HG03103 (cell line): ENCODE data around the gene MIPEP.
"Not testable (repeated sequence)": the region's sequence is repeated elsewhere in the genome, so short reads cannot be mapped to it uniquely, and the experiment has no call there.

Experiments used
- ATAC-seq: cut with Tn5 transposase; IDR thresholded peaks from one replicate; pipeline ENCODE4 v1.9.1; 2021; ENCODE audit warnings: low read depth; ENCODE audit not compliant: unreplicated experiment

The MIPEP gene

DNA sequence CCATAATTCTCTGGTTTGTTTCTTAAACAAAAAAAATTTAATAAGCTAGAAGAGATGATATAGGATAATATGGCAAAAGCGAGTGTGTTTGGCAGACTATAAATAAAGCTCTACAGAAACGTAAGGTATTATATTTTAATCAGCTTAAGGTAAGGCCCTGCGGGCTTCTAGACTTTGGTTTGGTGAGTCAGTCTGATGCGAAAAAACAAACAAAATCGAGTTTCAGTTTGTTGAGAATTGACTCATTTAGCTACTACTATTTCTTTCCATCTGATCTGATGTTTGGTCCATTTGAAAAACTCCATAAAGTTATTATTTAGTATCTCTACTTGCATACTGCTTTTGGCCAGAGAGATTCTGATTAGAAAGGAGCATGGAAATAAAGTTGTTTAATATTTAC is 138.0 kb downstream of the MIPEP start:
- ATAC-seq = peak; percentile 38

DNA sequence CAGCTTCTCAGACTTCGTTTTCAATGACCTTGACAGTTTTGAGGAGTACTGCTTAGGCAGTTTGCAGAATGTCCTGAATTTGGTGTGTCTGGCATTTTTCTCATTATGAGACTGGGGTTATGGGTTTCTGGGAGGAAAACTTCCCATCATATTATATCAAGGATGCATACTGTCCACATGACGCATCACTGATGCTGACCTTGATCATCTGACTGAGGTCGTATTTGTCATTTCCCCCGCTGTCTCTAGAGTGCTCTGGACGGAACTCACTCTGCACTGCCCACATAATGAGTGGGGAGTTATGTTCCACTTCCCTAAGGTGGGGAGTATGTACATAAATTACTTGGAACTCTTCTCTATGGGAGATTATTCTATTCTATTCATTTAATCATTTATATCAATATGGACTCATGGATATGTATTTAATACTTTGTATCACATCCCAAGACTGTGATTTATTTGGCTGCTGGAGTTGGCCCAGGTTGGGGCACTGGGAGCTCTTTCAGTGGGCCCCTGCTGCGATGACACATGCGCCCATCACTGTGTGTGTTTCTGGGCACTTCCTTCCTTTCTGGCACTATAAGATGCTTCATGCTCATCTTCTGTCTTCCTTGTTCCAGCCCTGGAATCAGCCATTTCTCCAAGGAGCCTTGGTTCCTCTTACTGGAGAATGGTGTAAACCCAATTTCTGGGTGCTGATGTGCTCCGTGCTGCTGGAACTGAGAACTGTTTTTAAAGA is 138.6 kb downstream of the MIPEP start:
- ATAC-seq = no peak

DNA sequence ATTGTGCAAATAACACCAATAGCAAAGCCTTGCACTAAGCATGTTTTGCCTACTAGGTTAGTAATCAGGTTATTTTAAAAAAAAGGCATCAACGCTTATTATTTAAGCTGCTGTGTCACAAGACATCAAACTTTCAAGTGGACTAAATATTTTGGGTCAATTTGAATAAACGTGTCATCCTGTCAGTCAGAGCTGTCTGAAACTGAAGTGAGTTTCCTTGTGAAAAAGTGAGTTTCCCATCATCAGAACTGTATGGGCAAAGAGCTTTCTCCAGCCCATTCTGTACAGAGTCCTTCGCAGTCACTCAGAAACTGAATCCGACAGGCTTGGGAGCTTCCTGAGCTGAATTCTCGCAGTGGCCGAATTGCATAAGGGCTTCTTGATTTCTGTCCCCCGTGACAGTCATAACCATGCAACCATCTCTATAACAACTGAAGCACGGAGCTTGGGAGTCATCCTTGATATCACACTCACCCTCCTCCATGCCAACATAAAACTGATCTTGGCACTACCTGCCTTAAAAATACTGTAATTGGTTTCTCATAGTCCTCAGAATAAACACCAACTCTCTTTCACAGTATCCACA is 139.8 kb downstream of the MIPEP start:
- no peak for ATAC-seq

DNA sequence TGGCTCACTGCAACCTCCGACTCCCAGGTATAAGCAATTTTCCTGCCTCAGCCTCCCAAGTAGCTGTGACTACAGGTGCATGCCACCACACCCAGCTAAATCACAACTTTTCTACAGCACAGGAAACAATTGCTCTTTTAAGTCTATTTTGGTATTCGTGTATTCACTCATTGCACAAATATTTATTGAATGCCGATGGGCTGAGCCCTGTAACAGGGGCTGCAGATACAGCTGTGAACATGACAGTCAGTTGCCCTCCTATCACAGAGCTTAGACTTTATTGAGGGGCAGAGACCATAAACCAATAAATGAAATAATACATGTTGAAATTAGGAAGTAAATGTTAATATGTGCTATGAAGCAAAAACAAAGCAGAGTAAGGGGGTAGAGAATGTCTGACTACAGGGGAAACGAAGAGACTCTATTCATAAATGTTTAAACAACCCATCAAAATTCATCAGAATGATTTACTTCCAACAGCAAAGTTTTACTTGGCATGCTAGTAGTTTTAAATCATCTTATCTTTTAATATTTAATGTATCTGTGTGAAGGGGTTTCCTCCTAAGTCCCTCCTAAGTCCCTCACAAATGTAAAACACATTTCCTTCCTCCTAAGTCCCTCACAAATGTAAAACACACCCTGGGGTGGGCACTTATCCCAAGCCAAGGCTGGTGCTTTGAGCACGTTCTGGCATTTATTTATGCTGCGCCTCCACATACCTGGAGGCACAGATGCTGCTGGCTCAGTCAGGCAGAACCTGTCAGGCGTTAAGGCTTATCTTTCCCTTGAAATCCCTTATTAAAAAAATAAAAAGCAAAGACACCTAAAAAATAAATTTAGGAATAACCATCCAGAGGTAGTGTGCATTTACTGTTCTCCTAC is 140.8 kb downstream of the MIPEP start:
- no peak for ATAC-seq

DNA sequence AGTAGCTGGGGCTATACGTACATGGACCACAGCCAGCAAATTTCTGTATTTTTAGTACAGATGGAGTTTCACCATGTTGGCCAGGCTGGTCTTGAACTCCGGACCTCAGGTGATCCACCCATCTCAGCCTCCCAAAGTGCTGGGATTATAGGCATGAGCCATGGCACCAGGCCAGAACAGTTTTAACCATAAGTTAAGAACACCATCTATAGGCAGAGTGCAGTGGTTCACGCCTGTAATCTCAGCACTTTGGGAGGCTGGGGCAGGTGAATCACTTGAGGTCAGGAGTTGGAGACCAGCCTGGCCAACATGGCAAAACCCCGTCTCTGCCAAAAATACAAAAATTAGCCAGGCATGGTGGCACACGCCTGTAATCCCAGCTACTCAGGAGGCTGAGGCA is 143.1 kb downstream of the MIPEP start:
- not testable (repeated sequence) for ATAC-seq

DNA sequence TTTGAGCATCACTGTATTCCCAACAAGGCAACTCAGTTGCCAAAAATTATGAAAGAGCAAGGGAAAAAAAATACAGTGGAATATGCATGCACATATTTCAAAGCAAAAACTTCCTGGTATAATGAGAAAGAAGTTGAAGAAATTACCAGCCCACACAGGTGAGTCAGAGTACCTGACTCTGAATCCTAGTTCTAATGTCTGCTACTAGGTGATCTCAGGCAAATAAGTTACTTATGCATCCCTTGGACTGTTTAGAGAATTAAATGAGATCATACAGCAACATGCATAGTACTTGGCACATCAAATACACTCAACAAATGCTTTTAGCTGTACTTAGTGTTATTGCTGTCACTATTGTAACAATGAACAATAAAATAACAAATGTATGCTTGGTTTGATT is 144.9 kb downstream of the MIPEP start:
- ATAC-seq = no peak

DNA sequence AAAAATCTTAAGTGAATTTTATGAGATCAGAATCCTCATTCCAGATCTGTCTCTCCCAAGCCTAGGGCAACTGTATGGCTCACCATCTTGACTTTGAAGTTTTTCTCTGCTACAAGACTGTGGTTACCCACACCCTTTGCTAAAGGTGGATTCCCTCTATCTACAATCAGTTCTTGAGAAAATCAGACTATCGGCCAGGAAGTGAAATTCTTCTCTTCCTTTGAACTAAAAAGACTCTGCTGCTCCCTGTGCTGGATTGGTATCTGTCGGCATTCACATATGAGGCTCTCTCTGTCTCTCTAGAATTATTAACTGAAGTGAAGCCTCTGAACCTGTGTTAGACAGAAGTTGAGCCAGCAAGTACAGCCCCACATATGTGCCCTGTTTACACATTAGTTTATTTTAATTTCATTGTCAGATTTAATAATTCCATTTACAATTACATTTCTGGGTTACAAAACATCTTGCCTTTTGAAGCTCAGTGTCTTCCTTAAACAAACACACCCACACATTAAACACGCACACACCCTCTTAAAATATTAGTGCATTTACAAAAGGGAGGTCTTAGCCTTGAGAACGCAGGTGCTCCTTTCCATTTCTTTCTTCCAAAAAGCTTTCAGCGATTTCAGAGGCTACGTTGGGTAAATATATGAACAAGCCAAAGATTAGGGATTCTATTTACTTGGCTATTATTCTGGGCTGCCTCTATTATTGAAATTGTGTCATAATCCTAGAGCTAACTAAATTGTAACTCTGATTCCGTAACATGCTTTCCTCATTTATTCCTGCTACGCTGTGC is 145.7 kb downstream of the MIPEP start:
- no peak for ATAC-seq

DNA sequence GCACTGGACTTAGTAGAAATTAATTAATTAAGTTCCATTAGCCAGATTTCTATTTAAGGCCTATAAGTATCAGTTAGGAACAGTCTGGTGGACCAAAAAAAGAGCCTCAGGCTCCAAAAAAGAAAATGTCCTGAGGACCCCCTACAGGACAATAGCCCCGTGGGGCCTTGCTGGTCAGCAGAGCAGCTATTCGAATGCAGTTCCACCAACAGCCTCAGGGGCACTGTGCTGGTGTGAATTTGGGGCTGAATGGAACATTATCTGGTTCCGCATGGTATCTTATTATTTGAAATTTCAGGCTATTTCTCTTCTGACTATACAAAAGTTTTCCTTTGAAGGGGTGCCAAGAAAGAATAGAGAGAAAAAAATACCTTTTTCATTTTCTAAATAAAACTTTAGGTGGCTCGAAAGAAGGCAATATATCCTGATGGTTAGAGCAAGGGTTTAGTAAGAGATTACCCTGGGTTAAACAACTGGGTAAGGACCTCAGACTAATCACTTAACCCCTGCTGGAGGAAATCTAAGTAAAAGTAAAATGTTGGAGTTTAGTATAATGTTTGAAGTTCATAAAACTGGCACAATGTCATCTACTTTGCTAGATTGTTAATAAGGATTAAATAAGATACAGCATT is 147.2 kb downstream of the MIPEP start:
- ATAC-seq = no peak

DNA sequence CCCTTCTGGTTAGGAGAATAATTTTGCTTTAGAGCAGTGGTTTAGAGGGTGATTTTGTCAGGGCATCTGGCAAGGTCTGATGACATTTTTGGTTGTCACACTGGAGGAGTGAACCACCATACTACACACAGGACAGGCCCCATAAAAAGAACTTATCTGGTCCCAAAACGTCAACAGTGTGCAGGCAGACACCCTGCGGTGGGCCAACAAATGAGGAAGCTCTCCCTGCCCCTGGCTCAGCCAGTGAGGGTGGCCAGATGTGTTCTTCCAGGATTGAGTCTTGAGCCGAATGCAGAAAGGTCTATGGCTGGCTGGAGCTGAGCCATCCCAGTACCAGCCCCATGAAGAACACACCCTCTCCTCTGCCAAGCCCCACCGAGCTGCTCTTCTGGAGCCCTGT is 149.2 kb downstream of the MIPEP start:
- no peak for ATAC-seq

DNA sequence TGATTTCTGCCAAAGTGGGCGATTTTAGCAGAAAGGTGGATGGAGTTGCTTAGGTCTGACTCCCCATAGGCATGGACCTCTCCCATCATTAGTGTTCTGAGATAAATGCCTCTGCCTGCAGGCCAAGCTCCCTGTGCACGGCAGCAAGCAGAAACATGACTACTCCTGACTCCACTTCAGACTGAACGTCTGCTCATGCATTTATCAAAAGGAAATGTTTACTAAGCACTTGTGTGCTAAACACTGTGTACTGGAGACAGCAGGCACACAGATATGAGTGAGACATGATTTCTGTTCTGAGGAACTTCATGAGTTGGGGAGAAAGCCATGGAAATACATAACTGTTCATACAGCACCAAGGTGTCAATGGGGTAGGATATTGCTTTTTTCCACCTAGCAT is 149.6 kb downstream of the MIPEP start:
- ATAC-seq = no peak

DNA sequence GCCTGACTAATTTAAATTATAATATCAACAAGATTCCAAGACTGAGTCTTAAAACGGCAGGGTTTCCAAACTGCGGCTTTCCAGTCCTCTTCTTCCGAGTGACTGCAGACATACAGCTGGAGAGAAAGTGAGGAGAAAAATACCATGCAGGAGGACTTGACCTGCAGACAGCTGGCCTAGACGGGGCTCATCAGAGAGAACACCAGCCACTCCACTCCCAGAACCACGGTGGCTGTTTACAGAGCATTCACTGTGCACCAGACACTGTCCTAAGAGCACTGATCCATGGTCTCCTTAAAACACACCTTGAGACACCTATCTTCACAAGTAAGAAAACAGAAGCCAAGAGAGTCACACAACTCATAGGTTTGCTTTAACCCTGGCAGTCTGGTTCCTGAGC is 152.7 kb downstream of the MIPEP start:
- no peak for ATAC-seq

DNA sequence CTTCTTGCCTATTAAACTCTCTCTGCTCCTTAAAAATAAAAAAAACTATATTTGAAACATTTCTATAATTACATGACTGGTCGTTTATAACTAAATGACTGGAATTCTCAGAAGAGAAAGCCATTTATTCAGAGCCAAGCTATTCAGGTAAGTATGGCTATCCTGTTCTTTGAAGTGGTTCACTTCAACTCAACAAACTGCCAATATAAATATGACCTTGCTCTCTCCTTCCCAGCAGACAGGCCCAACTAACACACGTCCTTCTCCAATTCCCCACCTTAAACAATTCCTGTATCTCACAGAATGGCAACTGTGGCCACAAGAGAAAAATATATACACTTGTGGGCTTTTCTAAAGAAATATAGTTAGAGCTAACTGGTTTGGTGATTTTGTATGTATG is 153.9 kb downstream of the MIPEP start:
- ATAC-seq = no peak

DNA sequence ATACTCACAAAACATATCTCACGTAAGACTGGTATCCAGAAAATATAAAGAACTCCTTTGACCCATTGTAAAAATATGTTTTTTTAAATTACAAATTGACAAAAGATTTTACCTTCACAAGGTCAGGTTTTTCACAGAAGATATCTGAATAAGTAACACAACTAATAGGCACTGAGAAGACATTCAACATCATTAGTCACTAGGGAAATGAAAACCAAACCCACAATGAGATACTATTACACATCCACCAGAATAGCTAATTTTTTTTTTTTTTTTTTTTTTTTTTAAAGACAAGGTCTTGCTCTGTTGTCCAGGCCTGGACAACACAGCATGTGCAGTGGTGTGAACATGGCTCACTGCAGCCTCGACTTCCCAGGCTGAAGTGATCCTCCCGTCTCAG is 157.5 kb downstream of the MIPEP start:
- no peak for ATAC-seq

DNA sequence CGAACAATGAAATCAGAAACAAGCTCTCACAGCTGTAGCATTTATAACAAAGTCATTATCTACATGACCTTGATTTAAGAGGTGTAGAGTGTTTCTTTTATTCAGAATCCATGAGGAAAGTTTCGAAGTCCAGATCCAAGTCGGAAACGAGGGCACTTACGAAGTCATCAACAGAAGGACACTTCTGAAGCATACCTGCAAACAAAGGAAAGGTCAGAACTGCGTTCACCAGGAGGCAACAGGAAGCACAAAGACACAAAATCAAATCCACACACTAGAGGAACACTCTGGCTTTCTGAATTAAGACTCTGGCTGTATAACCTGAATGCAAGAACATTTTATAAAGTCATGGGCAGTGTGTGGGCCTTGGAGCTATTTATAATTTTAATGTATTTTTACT is 158.9 kb downstream of the MIPEP start:
- no peak for ATAC-seq

DNA sequence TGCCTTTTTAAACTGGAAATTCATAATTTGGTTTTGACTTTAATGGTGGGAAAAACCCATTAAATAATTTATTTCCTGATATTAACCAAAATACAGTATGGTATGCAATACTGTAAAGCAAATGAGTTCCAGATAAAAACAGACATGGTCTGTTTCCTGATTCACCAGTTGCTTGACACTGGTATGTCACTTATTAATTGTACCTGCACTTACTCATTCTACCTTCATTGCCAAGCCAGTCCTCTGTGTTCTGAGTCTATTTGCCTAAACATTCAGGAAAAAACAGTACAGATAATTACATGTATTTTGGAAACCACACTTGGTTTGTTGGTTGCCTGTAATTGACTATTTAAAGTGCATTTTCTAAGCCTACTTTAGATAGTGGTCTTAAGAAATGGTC is 159.7 kb downstream of the MIPEP start:
- no peak for ATAC-seq

DNA sequence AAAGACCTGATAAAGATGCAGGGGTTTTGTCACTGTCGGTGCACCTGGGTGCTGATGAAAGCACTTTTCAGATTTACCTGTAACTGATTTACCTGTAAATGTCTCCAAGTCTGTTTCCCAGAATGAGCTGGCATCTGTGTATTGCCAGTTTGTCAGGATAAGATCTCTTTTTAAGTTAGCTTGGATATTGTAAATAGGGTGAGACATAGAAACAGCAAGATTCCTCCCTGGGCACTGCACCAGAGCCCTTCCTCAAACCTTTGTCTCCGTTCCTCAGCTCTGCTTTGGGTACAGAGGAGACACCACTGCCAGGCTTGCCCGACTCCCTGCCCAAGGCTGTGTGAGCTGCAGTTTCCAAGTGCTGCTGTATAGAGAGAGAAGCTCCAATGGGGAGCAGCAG is 160.4 kb downstream of the MIPEP start:
- no peak for ATAC-seq

DNA sequence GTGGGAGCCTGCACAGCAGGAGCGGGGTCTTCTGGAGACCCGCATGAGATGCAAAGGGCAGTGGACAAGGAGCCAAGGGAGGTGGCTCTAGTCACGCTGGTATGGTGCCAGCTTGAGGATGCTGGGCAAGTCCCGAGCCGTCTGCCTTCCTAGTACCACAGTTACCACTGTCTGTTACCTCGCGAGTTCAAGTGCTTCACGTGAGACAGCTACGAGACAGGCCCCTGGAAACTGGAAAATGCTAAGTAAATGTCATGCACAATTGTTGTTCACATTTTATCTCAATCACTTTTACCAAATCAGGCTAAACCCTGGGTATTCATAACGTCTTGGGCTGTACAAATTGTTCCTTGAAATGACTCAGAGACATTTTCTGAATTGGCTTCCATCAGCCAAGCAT is 163.3 kb downstream of the MIPEP start:
- ATAC-seq = no peak

DNA sequence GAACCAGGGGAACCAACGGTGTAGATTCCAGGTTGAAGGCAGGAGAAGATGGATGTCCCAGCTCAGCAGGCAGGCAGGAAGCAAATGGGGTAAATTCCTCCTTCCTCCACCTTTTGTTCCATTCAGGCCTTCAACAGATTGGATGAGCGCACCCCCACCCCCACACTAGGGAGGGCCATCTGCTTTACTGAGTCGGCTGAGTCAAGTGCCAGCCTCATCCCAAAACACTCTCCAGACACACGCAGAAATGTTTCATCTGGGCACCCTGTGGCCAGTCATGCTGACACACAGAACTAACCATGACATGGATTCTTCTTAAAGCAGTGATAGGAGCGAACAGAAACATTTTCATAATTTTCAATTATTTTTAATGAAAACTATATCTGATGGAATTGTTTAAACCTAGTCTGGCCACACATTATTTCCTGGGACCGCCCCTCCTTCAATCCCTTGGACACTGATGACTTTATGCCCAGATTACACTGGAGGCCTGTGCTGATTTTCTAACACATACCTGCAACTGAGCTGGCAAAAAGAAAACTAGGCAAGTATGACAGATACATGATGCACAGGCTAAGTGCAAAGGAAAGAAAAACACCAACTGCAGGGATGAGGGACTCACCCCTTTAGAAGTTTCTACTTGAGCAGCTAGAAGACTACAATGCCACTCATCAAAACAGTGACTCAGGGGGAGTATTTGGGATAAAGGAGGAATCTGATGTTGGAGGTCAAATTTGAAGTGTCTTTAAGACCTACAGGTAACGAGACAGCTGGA is 164.8 kb downstream of the MIPEP start:
- ATAC-seq = no peak

DNA sequence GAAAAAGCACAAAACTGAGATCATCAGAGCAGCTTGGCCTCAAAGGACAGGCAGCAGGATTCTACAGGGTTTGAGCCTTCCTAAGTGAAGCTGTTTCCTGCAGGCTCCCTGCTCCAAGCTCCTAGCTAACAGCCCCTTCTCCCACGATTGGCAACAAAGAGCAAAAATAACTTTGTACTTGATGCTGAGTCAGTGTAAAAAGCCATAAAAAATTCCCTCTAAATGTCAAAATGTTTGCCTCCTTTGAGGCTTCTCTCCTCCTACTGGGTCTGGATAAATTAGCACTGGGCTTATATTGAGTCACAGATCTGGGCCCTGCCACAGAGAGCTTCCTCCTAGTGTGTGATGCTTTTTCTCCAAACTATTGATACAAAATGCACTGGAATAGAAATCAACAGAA is 165.7 kb downstream of the MIPEP start:
- no peak for ATAC-seq
